ENCODE data around the gene NXN. TPM values are rescaled to one million over a fixed set of nuclear protein-coding genes. Genes with fewer than 3 reads are reported as not detected.

The NXN gene
- total RNA-seq, 6 experiments from 2014 or later: 81.7 to 93.8 (median 92.2) TPM

GRCh38 chr17:866568-867103 is 112.9 kb downstream of the NXN start:
- H3K27me3 Mint-ChIP-seq (ENCODE audit: insufficient read depth): peaks cover 8% of the 10 kb centered on the region
- TF ChIP-seq, protein P1, sequence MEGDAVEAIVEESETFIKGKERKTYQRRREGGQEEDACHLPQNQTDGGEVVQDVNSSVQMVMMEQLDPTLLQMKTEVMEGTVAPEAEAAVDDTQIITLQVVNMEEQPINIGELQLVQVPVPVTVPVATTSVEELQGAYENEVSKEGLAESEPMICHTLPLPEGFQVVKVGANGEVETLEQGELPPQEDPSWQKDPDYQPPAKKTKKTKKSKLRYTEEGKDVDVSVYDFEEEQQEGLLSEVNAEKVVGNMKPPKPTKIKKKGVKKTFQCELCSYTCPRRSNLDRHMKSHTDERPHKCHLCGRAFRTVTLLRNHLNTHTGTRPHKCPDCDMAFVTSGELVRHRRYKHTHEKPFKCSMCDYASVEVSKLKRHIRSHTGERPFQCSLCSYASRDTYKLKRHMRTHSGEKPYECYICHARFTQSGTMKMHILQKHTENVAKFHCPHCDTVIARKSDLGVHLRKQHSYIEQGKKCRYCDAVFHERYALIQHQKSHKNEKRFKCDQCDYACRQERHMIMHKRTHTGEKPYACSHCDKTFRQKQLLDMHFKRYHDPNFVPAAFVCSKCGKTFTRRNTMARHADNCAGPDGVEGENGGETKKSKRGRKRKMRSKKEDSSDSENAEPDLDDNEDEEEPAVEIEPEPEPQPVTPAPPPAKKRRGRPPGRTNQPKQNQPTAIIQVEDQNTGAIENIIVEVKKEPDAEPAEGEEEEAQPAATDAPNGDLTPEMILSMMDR (IDR thresholded peaks at IDR 0.05): no peak
- H3K27ac Mint-ChIP-seq: no peak overlapping the region
- H3K9me3 Mint-ChIP-seq: no peaks in the 10 kb centered on the region
- H3K36me3 Mint-ChIP-seq (ENCODE audit: low read depth): peaks cover 14% of the 10 kb centered on the region
- peaks cover 30% of the 10 kb centered on the region for H3K4me1 Mint-ChIP-seq (ENCODE audit: low read depth)
- H3K4me3 Mint-ChIP-seq: no peak overlapping the region
- DNase-seq: no peak

- TF ChIP-seq, protein P1 (IDR thresholded peaks at IDR 0.05): no peak
- Mint-ChIP-seq H3K27ac (0 out of 2 replicates have a peak overlapping the region, but pooled peaks have one; percentile 13), H3K4me1 (ENCODE audit: low read depth) (peaks cover 28% of the 10 kb centered on the region), H3K27me3 (ENCODE audit: insufficient read depth) (peaks cover 4% of the 10 kb centered on the region), H3K36me3 (ENCODE audit: low read depth) (peaks cover 14% of the 10 kb centered on the region), H3K4me3 (no peak overlapping the region), H3K9me3 (no peaks in the 10 kb centered on the region)
- no peak for DNase-seq
Measured at GRCh38 chr17:864315-864714, 115.3 kb downstream of the NXN start.

- no peaks in the 10 kb centered on the region for H3K9me3 Mint-ChIP-seq
- TF ChIP-seq, protein P1 (IDR thresholded peaks at IDR 0.05): no peak
- H3K4me3 Mint-ChIP-seq: no peak overlapping the region
- no peak for DNase-seq
- peaks cover 14% of the 10 kb centered on the region for H3K36me3 Mint-ChIP-seq (ENCODE audit: low read depth)
- H3K27me3 Mint-ChIP-seq (ENCODE audit: insufficient read depth): peaks cover 4% of the 10 kb centered on the region
- peaks cover 28% of the 10 kb centered on the region for H3K4me1 Mint-ChIP-seq (ENCODE audit: low read depth)
- H3K27ac Mint-ChIP-seq: no peak overlapping the region
Measured at GRCh38 chr17:863880-864279, 115.7 kb downstream of the NXN start.

DNA sequence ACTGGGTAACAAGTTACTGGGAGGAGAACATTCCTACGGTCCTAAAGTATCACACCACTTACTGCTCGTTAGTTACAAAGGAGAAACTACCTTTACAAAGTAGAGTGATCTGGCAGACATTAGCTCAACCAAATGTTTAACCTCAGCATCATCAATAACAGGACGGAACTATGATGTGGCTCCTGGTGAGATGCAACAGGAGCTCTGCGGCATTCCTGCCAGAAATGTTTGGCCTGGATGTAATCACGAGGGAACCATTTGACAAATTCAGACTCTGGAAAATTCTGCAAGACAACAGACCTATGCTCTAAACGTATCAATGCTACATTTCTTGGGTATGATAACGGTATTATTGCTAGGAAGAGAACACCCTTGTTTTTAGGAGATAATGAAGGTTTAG is 117.0 kb downstream of the NXN start:
- H3K4me3 Mint-ChIP-seq: no peak overlapping the region
- peaks cover 18% of the 10 kb centered on the region for H3K4me1 Mint-ChIP-seq (ENCODE audit: low read depth)
- TF ChIP-seq, protein P1 (IDR thresholded peaks at IDR 0.05): no peak
- H3K27me3 Mint-ChIP-seq (ENCODE audit: insufficient read depth): peaks cover 5% of the 10 kb centered on the region
- no peak overlapping the region for H3K27ac Mint-ChIP-seq
- DNase-seq: no peak
- no peaks in the 10 kb centered on the region for H3K9me3 Mint-ChIP-seq
- peaks cover 9% of the 10 kb centered on the region for H3K36me3 Mint-ChIP-seq (ENCODE audit: low read depth)

DNA sequence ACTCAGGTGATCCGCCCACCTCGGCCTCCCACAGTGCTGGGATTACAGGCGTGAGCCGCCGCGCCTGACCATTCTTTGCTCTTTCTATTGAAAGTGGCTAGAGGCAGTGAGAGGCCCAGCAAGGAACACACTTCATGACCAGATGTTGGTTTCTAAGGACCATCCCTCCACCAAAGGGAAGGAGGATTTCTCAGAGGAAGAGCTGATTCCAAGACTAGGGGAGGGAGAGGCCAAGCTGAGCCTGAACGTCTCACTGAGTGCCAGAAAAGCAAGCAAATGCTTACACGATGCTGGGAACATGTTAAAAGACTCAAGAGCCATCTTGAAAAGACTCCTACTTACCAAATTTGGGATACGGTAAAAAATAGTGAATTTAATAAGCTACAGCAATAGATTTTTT is 118.2 kb downstream of the NXN start:
- H3K27ac Mint-ChIP-seq: no peak overlapping the region
- no peak overlapping the region for H3K4me3 Mint-ChIP-seq
- H3K4me1 Mint-ChIP-seq (ENCODE audit: low read depth): peaks cover 18% of the 10 kb centered on the region

More for the DNA sequence above, 118.2 kb downstream of the NXN start:
- H3K27me3 Mint-ChIP-seq (ENCODE audit: insufficient read depth): peaks cover 5% of the 10 kb centered on the region
- TF ChIP-seq, protein P1 (IDR thresholded peaks at IDR 0.05): no peak
- DNase-seq: no peak
- no peaks in the 10 kb centered on the region for H3K9me3 Mint-ChIP-seq
- H3K36me3 Mint-ChIP-seq (ENCODE audit: low read depth): peaks cover 9% of the 10 kb centered on the region
